ENCODE data around the gene PAX6. TPM values are rescaled to one million over a fixed set of nuclear protein-coding genes. Genes with fewer than 3 reads are reported as not detected.

The PAX6 gene
- total RNA-seq, 4 donors from 2014 or later: not detected

DNA sequence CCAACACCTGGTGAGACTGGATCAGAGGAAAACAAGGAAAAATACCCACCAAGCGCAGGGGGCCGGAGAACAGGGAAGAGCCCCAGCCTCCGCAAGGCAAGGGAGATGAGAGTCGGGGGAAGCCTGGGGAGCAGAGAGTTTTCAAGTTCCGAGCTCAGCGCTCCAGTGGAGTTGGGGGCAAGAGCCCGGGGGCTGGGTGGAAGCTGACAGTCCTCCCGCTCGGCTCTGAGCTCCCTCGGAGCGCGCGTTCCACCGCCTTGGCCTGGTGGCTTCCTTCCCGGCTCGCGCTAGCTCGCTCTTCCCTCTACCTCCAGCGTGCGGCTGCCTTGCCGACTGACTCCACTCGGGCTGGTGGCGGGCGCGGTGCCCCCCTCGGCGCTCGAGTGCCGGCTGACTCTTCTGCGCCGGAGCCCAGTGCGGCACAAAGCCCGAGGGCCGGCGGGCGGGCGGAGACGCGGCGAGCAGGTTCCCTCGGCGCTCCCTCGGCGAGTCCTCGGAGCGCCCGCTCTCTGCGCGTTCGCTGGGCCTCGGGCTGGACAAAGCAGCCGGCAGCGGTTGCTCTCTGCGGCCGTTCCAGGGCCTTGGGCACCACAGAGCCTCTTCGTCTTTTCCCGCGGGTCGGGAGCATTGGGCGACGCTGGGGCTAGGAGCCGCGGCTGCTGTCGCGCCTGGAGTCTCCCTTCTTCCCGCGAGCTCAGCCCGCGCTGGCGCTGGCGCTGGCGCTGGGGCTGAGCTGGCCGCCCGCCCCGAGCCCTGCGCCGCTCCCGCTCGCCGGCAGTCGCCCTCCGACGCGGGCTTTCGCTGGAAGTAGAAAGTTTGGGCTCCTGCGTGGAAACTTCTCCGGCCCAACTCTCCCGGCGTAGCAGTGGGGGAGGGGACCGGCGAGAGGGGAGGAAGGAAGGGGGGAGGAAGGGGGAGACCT is 1.0 kb downstream of the PAX6 start:
- TF ChIP-seq, protein P1, sequence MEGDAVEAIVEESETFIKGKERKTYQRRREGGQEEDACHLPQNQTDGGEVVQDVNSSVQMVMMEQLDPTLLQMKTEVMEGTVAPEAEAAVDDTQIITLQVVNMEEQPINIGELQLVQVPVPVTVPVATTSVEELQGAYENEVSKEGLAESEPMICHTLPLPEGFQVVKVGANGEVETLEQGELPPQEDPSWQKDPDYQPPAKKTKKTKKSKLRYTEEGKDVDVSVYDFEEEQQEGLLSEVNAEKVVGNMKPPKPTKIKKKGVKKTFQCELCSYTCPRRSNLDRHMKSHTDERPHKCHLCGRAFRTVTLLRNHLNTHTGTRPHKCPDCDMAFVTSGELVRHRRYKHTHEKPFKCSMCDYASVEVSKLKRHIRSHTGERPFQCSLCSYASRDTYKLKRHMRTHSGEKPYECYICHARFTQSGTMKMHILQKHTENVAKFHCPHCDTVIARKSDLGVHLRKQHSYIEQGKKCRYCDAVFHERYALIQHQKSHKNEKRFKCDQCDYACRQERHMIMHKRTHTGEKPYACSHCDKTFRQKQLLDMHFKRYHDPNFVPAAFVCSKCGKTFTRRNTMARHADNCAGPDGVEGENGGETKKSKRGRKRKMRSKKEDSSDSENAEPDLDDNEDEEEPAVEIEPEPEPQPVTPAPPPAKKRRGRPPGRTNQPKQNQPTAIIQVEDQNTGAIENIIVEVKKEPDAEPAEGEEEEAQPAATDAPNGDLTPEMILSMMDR (IDR thresholded peaks at IDR 0.05; ENCODE audit: low read depth): no peak

DNA sequence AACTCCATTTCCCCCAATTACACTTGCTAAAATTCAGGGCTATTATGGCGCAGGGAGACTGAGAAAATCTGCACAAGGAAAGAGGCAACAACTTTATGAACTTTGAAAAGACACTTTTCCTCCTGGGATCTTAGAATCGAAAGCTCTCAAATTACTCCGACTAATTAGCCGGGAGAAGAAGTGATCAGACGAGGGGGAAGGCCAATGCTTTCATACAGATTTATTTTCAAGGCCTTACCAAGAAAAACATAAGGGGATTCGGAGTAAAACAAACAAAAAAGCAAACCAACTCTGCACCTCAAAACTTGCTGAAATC is 1.6 kb downstream of the PAX6 start:
- TF ChIP-seq, protein P1 (IDR thresholded peaks at IDR 0.05; ENCODE audit: low read depth): no peak

DNA sequence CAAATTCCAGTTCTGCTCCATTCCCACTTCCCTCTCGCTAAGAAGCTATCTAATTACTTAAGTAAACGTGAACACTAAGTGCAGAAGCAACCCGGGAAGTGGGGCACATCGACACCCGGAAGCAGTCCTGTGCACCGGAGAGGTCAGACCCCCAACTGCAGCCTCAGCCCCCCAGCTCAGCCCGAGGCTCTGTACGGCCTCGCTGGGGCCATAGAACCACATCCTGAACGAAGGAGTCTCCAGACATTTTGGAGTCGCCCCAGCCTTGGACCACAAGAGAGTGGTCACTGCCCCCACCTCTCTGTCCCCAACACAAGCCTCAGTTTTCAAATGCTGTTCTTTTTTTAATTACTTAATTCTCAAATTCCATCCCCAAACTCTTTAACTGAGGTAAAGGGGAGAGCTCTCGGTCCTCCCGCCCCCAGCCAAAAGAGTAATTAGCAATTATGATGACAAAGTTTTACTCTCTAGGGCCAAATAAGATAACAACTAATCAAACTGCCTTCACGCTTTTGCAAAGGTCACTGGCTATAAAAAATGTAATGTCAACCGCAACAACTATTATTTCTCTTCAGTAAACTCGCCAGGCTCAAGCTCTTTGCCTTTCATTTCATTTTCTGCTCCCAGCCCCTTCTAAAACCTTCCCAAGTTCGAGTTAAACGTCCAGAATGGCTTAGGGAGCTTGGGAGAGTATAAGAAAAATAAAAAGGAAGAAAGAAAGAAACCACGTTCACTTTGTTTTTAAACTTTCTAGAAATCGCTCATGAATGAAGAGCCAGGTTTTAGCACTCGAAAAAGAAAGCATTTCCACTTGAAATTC is 2.2 kb downstream of the PAX6 start:
- TF ChIP-seq, protein P1 (IDR thresholded peaks at IDR 0.05; ENCODE audit: low read depth): no peak

DNA sequence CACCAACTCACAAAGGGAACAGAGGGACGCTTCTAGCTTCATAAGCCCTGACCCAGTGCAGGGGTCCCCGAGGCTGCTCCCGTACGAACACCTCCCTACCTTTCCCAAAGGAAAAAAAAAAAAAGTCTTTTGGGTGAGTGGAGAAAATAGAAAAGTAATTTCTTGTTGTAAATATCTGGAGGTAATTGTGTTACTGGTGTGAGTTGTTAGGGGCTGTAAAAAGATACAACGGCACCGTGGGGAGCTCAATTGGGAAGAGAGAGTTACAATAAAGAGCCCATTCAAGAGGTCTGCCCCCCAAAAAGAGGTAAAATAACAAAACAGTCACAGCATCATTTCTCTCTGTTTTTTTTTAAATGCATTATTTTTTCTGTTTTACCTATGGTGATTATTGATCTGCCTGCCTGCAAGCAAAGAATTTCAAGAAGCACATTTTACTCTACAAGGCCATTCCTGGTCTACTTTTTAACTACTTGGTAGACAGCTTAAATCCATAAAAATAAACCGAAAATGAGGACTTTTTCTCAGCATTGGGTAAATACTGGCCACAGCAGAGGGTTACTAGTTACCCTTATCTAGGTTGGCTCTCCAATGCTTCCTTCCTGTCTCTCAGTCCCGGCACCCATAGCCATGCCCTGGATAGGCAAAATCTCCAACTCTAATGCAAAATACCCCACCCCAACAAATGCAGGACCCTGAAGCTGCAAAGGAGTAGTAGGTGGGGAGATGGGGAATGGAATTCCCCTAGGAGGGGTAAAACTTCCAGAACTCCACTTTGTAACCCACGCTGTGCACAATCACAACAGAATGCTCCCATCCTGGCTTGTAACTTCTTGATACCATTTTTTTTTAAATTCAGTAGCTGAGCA is 3.1 kb downstream of the PAX6 start:
- TF ChIP-seq, protein P1 (IDR thresholded peaks at IDR 0.05; ENCODE audit: low read depth): no peak

DNA sequence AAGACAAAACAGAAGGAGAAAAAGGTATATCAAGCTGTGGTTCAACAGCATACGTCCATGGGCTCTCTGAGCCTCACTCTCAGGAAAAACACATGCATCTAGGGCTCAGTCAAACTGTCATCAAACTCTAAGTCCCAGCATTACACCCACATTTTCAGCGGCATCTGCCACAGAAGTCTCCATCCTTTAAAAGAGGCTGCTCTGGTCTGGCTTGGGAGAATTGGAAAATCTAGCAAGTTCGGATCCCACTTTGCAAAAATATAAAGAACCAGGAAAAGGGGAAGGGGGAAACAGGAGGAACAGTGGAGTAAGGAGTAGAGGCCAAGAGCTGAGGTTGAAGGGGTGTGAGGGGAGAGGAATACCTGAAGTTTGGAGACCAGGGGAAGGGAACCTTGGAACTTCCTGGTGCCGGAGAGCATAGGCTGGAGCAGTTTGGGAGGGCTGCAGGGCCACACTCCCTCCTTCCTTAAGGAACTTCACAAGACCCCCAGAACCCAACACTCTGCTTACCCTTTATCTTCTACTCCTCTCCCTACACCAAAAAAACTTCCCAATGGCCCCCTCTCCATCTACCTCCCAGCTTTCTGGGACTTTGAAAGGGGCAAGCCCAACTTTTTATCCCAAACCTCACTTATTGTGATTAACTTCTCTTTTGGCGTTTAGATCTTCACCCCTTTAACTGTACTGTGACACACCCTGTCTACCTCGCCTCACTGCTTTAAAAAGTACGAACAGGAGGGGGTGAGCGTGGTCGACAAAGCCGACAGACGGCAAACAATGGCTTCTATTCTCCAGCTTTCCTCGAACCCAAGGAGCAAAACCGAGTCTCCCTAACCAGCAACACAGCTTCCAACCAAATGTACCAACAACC is 4.0 kb downstream of the PAX6 start:
- TF ChIP-seq, protein P1 (IDR thresholded peaks at IDR 0.05; ENCODE audit: low read depth): no peak

DNA sequence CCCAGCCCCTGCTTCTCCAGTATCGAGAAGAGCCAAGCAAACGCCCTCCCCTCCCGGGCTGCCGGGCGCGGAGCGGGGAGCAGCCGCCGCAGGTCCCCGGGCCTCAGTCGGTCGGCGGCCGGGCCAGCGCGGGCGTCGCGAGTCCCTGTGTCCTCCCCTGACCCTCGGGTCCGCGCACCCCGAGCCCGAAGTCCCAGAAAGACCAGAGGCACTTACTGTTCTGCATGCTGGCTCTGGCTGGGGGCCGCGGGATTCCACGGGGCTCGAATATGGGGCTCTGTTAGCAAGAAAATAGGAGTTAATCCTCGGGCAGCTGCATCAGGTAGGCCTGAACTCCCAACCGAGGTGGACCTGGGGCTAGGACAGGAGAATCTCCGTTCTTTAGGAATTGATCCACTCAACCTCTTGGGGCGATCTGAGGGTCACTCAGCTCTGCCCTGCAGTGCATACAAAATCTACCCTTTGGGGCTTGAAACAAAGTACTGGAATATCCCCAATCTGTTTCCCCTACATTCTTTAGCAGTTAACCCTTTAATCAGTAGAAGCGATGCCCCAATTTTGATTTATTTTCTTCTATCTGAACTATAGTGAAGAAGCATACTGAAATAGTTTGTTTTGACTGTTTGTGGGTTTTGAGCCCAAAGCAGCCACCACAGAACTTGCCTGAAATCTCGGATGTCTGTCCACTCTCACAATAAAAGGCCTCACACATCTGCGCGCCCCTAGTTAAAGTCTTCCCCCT is 4.8 kb downstream of the PAX6 start:
- TF ChIP-seq, protein P1 (IDR thresholded peaks at IDR 0.05; ENCODE audit: low read depth): no peak
